ENCODE measurements around the gene MBNL1.

The MBNL1 gene

GRCh38 chr3:152276681-152277080 lies 8.0 kb downstream of the MBNL1 start:
- no peak for DNase-seq (ENCODE audit: low spot score)

- no peak for DNase-seq (ENCODE audit: low spot score)
Measured at GRCh38 chr3:152277198-152277597, 8.5 kb downstream of the MBNL1 start.

- DNase-seq (ENCODE audit: low spot score): no peak
Measured at GRCh38 chr3:152278756-152279427, 10.2 kb downstream of the MBNL1 start.

- no peak for DNase-seq (ENCODE audit: low spot score)
Measured at GRCh38 chr3:152279479-152279878, 10.8 kb downstream of the MBNL1 start.

GRCh38 chr3:152280539-152280938 lies 11.8 kb downstream of the MBNL1 start:
- DNase-seq (ENCODE audit: low spot score): no peak

GRCh38 chr3:152281133-152281713 lies 12.5 kb downstream of the MBNL1 start:
- DNase-seq (ENCODE audit: low spot score): peak; percentile 56

GRCh38 chr3:152282813-152283212 lies 14.1 kb downstream of the MBNL1 start:
- DNase-seq (ENCODE audit: low spot score): no peak

GRCh38 chr3:152283492-152284381 lies 15.0 kb downstream of the MBNL1 start:
- no peak for DNase-seq (ENCODE audit: low spot score)

GRCh38 chr3:152284906-152285305 lies 16.2 kb downstream of the MBNL1 start:
- no peak for DNase-seq (ENCODE audit: low spot score)

GRCh38 chr3:152285509-152285908 lies 16.8 kb downstream of the MBNL1 start:
- DNase-seq (ENCODE audit: low spot score): no peak

GRCh38 chr3:152287898-152288576 lies 19.3 kb downstream of the MBNL1 start:
- no peak for DNase-seq (ENCODE audit: low spot score)

GRCh38 chr3:152288681-152289080 lies 20.0 kb downstream of the MBNL1 start:
- no peak for DNase-seq (ENCODE audit: low spot score)

GRCh38 chr3:152289708-152290107 lies 21.0 kb downstream of the MBNL1 start:
- no peak for DNase-seq (ENCODE audit: low spot score)

GRCh38 chr3:152290374-152290773 lies 21.6 kb downstream of the MBNL1 start:
- DNase-seq (ENCODE audit: low spot score): no peak

GRCh38 chr3:152291238-152291637 lies 22.5 kb downstream of the MBNL1 start:
- no peak for DNase-seq (ENCODE audit: low spot score)

GRCh38 chr3:152291649-152292066 lies 22.9 kb downstream of the MBNL1 start:
- DNase-seq (ENCODE audit: low spot score): no peak

GRCh38 chr3:152292366-152292765 lies 23.6 kb downstream of the MBNL1 start:
- DNase-seq (ENCODE audit: low spot score): no peak

GRCh38 chr3:152293347-152294006 lies 24.7 kb downstream of the MBNL1 start:
- DNase-seq (ENCODE audit: low spot score): no peak

GRCh38 chr3:152295344-152295743 lies 26.6 kb downstream of the MBNL1 start:
- no peak for DNase-seq (ENCODE audit: low spot score)

GRCh38 chr3:152295806-152296205 lies 27.1 kb downstream of the MBNL1 start:
- DNase-seq (ENCODE audit: low spot score): no peak

- DNase-seq (ENCODE audit: low spot score): no peak
Measured at GRCh38 chr3:152296382-152296781, 27.7 kb downstream of the MBNL1 start.

GRCh38 chr3:152296971-152297370 lies 28.2 kb downstream of the MBNL1 start:
- DNase-seq (ENCODE audit: low spot score): no peak
